Measurements from ENCODE around the gene TENM4.
"Not testable (repeated sequence)": the region's sequence is repeated elsewhere in the genome, so short reads cannot be mapped to it uniquely, and the experiment has no call there.

The TENM4 gene

GRCh38 chr11:79244241-79244772 lies 196.5 kb downstream of the TENM4 start:
- DNase-seq (ENCODE audit: low read depth), result peak; percentile 99

- no peak for DNase-seq (ENCODE audit: low read depth)
Observed at GRCh38 chr11:79243422-79244210, 197.2 kb downstream of the TENM4 start.

- no peak for DNase-seq (ENCODE audit: low read depth)
Observed at GRCh38 chr11:79242616-79243015, 198.2 kb downstream of the TENM4 start.

GRCh38 chr11:79241852-79242241 lies 199.0 kb downstream of the TENM4 start:
- no peak for DNase-seq (ENCODE audit: low read depth)

GRCh38 chr11:79241205-79241851 lies 199.5 kb downstream of the TENM4 start:
- DNase-seq (ENCODE audit: low read depth), result no peak

- peak; percentile 82 for DNase-seq (ENCODE audit: low read depth)
Observed at GRCh38 chr11:79237703-79238102, 203.1 kb downstream of the TENM4 start.

GRCh38 chr11:79237091-79237490 lies 203.7 kb downstream of the TENM4 start:
- DNase-seq (ENCODE audit: low read depth), result no peak

- peak; percentile 94 for DNase-seq (ENCODE audit: low read depth)
Observed at GRCh38 chr11:79236541-79236971, 204.3 kb downstream of the TENM4 start.

GRCh38 chr11:79235696-79236095 lies 205.1 kb downstream of the TENM4 start:
- DNase-seq (ENCODE audit: low read depth), result no peak

GRCh38 chr11:79232346-79232745 lies 208.5 kb downstream of the TENM4 start:
- peak; percentile 41 for DNase-seq (ENCODE audit: low read depth)

GRCh38 chr11:79229047-79229446 lies 211.8 kb downstream of the TENM4 start:
- no peak for DNase-seq (ENCODE audit: low read depth)

- DNase-seq (ENCODE audit: low read depth), result no peak
Observed at GRCh38 chr11:79227767-79228755, 212.8 kb downstream of the TENM4 start.

GRCh38 chr11:79227308-79227707 lies 213.5 kb downstream of the TENM4 start:
- no peak for DNase-seq (ENCODE audit: low read depth)

- DNase-seq (ENCODE audit: low read depth), result no peak
Observed at GRCh38 chr11:79226126-79226525, 214.7 kb downstream of the TENM4 start.

GRCh38 chr11:79222163-79222562 lies 218.7 kb downstream of the TENM4 start:
- DNase-seq (ENCODE audit: low read depth), result not testable (repeated sequence)

- DNase-seq (ENCODE audit: low read depth), result no peak
Observed at GRCh38 chr11:79221444-79222130, 219.2 kb downstream of the TENM4 start.

- no peak for DNase-seq (ENCODE audit: low read depth)
Observed at GRCh38 chr11:79220171-79220570, 220.7 kb downstream of the TENM4 start.

GRCh38 chr11:79219186-79220045 lies 221.4 kb downstream of the TENM4 start:
- DNase-seq (ENCODE audit: low read depth), result peak; percentile 59

GRCh38 chr11:79212741-79213190 lies 228.1 kb downstream of the TENM4 start:
- DNase-seq (ENCODE audit: low read depth), result peak; percentile 18

GRCh38 chr11:79209540-79210266 lies 231.1 kb downstream of the TENM4 start:
- DNase-seq (ENCODE audit: low read depth), result no peak

All from amniotic epithelial cell (primary cell).